B cell (primary cell): ENCODE results near the gene HMGCL.

ENCODE experiments used
- CTCF ChIP-seq: fragments of 200-600 bp; IDR thresholded peaks from one replicate; pipeline ENCODE4 v1.8.0; 2022; ENCODE audit warnings: antibody characterized with exemption, mild to moderate bottlenecking
- EZH2 ChIP-seq: IDR thresholded peaks from 2 replicates; pipeline ENCODE4 v1.6.1; 2012; ENCODE audit warnings: borderline replicate concordance, low read depth, mild to moderate bottlenecking, moderate library complexity, low read length; ENCODE audit not compliant: insufficient read depth, poor library complexity, severe bottlenecking

- TF ChIP-seq CTCF (no peak), EZH2 (no peak)
These were observed 18.9 kb downstream of the HMGCL start for GRCh38 chr1:23806280-23806679.
